Stimulated activated naive CD8-positive, alpha-beta T cell treated with anti-CD3 and anti-CD28 coated beads, Interleukin-15, amount 100 ng/mL, for 72 hours (primary cell): Measurements from ENCODE around the gene CDH4.

ENCODE experiments used
- ATAC-seq: fragments of 150-1000 bp; cut with Tn5 transposase; 2 replicates; pipeline ENCODE4 v1.10.0; 2021; ENCODE audit warnings: mild to moderate bottlenecking, moderate library complexity
- DNase-seq, 2 donors: peaks; one replicate each; pipeline ENCODE4 v3.0.0; 2021 to 2022
- H3K27ac Mint-ChIP-seq, 2 donors: one replicate each; pipeline ENCODE4 v1.8.0; 2022; ENCODE audit warnings: mild to moderate bottlenecking in 2 of 2, mixed read lengths in 2 of 2, moderate library complexity in 2 of 2
- H3K27me3 Mint-ChIP-seq: one replicate; pipeline ENCODE4 v1.8.0; 2022; ENCODE audit warnings: mixed read lengths
- H3K4me1 Mint-ChIP-seq: one replicate; pipeline ENCODE4 v1.8.0; 2022; ENCODE audit warnings: mild to moderate bottlenecking, mixed read lengths
- H3K4me3 Mint-ChIP-seq, 2 donors: one replicate each; pipeline ENCODE4 v1.8.0; 2022; ENCODE audit warnings: mild to moderate bottlenecking in 2 of 2, mixed read lengths in 2 of 2, moderate library complexity in 1 of 2
- H3K9me3 Mint-ChIP-seq, 2 donors: one replicate each; pipeline ENCODE4 v1.8.0; 2022; ENCODE audit warnings: mixed read lengths in 2 of 2

CDH4 gene

GRCh38 chr20:61957961-61958715, 706.1 kb downstream of the CDH4 start:
- H3K9me3 Mint-ChIP-seq: no peaks in the 10 kb centered on the region
- no peak overlapping the region for H3K27ac Mint-ChIP-seq
- no peak overlapping the region for H3K4me3 Mint-ChIP-seq
- ATAC-seq (no peak), DNase-seq (no peak)
- no peaks in the 10 kb centered on the region for H3K4me1 Mint-ChIP-seq
- peaks cover 42% of the 10 kb centered on the region for H3K27me3 Mint-ChIP-seq

GRCh38 chr20:61958773-61959700, 707.0 kb downstream of the CDH4 start:
- ATAC-seq (no peak), DNase-seq (no peak)
- Mint-ChIP-seq H3K4me1 (no peaks in the 10 kb centered on the region), H3K4me3 (no peak overlapping the region), H3K27me3 (peaks cover 47% of the 10 kb centered on the region), H3K27ac (no peak overlapping the region), H3K9me3 (no peaks in the 10 kb centered on the region)

GRCh38 chr20:61960836-61961235, 708.8 kb downstream of the CDH4 start:
- H3K9me3 Mint-ChIP-seq: no peaks in the 10 kb centered on the region
- H3K4me3 Mint-ChIP-seq: no peak overlapping the region
- no peak for DNase-seq
- no peak for ATAC-seq
- H3K27ac Mint-ChIP-seq: no peak overlapping the region
- H3K4me1 Mint-ChIP-seq: no peaks in the 10 kb centered on the region
- H3K27me3 Mint-ChIP-seq: peaks cover 46% of the 10 kb centered on the region

DNA sequence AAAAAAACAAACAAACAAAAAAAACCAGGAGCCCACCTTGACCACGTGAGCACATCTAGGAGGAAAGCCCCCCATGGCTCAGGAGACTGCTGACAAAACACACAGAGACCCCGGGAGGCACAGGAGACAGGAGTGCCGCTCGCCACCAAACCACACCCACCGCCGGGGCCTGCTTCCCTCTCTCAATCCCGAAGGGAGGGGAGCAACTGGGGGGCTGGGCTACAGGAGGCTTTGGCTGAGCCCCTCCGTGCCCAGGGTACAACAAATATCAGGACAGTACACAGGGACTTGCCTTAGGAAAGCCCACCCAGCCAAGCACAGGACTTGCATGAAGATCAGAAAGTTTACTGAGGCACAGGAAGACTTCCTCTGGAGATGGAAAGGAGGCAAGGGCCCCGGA, 711.1 kb downstream of the CDH4 start:
- no peak overlapping the region for H3K4me3 Mint-ChIP-seq
- ATAC-seq (no peak), DNase-seq (no peak)
- no peak overlapping the region for H3K27ac Mint-ChIP-seq
- H3K4me1 Mint-ChIP-seq: peaks cover 6% of the 10 kb centered on the region
- peaks cover 60% of the 10 kb centered on the region for H3K27me3 Mint-ChIP-seq
- H3K9me3 Mint-ChIP-seq: no peaks in the 10 kb centered on the region

DNA sequence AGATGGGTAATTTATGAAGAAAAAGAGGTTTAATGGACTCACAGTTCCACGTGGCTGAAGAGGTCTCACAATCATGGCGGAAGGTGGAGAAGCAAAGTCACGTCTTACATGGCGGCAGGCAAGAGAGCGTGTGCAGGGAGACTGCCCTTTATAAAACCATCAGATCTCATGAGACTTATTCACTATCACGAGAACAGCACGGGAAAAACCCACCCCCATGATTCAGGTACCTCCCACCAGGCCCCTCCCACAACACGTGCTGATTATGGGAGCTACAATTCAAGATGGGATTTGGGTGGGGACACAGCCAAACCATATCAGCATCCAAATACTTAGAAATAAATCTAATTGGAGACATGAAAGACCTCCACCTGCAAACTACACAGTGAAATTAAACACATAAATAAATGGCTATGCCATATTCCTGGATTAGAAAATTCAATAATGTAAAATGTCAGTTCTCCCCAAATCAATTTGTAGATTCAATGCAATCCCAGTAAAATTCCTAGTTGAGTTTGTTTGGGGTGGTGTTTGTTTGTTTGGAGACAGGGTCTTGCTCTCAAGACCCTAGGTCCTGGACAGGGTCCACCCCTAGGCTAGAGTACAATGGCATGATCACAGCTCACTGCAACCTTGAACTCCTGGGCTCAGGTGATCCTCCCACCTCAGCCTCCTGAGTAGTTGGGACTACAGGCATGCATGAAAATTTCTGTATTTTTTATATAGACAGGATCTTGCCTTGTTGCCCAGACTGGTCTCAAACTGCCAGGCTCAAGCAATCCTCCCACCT, 712.0 kb downstream of the CDH4 start:
- no peak for ATAC-seq
- peaks cover 6% of the 10 kb centered on the region for H3K4me1 Mint-ChIP-seq
- no peak overlapping the region for H3K27ac Mint-ChIP-seq
- no peak overlapping the region for H3K4me3 Mint-ChIP-seq
- H3K9me3 Mint-ChIP-seq: no peaks in the 10 kb centered on the region
- peaks cover 65% of the 10 kb centered on the region for H3K27me3 Mint-ChIP-seq
- no peak for DNase-seq

DNA sequence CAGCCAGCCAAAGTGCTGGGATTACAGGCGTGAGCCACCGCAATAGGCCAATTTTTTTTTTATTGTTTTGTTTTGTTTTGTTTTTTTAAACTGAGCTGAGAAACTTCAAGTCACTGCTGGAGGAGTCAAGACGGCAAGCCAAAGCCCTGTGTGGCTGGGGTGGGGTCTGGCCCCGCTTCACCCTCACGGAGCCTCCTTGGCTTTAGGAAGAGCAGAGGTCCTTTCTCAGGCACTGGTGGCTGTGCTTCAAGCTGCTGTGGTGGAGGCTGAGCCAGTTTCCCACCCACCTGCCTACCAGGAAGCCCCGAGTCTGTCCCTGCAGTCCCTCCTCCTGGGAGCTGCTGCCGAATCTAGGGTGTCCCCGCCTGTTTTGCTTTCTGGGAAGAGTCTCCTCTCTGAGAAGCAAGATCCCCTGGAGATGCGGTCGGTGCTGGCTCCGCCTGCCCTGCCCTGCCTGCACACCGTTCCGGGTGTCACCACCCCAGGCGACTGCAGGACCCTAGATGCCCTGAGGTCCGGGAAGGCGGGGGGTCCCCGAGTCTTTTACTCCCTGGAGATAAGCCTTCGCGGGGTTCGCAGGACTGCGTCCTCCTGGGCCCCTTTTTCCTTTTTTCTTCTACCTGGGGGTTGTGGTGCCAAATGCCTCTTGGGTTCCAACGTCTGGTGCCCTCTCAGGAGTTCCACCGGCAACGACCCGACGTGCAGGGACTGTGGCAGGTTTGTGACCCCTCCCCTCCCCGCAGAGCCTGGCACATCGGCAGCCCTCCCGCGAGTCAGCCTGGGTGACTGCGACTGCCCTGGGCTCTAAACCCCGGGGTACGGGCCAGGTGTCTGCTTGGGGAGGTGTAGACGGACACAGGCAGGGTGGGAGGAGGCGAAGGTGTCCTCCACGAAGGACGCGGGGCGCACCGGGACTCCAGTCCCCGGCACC, 712.9 kb downstream of the CDH4 start:
- Mint-ChIP-seq H3K4me1 (peaks cover 6% of the 10 kb centered on the region), H3K4me3 (no peak overlapping the region), H3K27me3 (peaks cover 65% of the 10 kb centered on the region), H3K9me3 (no peaks in the 10 kb centered on the region), H3K27ac (no peak overlapping the region)
- DNase-seq (no peak), ATAC-seq (no peak)

DNA sequence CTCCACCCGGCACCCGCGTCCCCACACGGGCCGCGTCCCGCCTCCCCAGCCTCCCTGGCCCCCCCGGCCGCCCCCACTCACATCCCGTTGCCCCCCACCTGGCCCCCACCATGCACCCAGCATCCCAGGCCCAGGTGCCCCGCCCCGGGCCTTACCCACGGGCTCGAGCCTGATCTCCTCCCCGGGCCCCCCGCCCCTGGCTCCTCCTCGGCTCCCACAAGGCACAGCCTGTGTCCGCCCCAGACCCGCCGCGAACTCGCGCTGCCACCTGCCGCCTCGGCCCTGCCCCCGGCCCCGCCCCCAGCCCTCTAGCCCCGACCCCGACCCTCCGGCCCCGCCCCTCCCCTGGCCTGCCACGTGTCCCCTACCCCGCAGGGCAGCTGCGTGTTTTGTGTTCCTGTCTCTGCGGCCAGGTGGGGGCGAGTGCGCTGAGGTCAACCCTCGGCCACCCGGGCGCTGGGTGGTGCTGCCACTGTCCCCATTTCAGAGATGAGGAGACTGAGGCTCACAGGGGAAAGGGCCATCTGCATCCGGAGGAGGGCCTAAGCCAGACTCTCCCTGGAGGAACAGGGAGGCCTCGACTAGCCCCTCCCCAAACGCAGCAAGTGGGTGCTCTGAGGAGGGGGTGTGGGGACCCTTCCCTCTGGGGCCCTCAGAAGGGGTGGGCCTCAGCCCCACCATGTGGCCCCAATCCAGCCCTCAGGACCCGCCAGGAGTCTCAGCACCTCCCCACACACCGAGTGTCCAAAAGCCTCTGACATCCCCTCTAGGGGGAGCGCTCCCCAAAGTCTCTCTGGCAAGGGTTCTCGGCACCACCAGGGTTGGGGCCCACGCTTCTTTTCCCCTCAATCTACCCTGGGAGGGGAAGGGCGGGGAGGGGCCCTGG, 713.8 kb downstream of the CDH4 start:
- no peak for DNase-seq
- Mint-ChIP-seq H3K4me1 (peaks cover 6% of the 10 kb centered on the region), H3K27ac (no peak overlapping the region), H3K27me3 (peaks cover 65% of the 10 kb centered on the region), H3K4me3 (peak overlapping the region in 1 of 2 donors; percentile 10), H3K9me3 (no peaks in the 10 kb centered on the region)
- ATAC-seq: peak; percentile 40

GRCh38 chr20:61966492-61967244, 714.6 kb downstream of the CDH4 start:
- peak; percentile 29 for ATAC-seq
- Mint-ChIP-seq H3K4me3 (peak overlapping the region in 1 of 2 donors; percentile 10), H3K27ac (no peak overlapping the region), H3K4me1 (peaks cover 6% of the 10 kb centered on the region), H3K27me3 (peaks cover 65% of the 10 kb centered on the region), H3K9me3 (no peaks in the 10 kb centered on the region)
- DNase-seq: no peak

DNA sequence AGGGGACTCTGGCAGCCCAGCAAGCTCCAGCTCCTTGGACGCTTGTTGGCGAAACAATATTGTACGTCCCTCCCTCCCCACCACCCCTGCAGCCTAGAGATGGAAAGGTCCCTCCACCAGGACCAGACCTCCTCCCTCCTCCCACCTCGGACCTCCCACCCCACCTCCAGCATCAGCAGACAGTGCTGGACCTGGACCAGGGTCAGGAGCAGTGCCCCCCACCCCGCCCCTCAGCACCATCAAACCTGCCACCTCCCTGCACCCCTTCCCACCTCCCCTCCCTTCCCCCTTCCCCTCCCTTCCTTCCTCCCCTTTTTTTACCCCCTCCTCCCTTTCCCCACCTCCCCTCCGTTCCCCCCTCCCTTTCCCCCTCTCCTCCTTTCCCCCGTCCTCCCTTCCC, 715.2 kb downstream of the CDH4 start:
- peaks cover 58% of the 10 kb centered on the region for H3K27me3 Mint-ChIP-seq
- no peaks in the 10 kb centered on the region for H3K9me3 Mint-ChIP-seq
- H3K4me3 Mint-ChIP-seq: no peak overlapping the region
- ATAC-seq: no peak
- DNase-seq: no peak
- H3K4me1 Mint-ChIP-seq: peaks cover 6% of the 10 kb centered on the region
- no peak overlapping the region for H3K27ac Mint-ChIP-seq

DNA sequence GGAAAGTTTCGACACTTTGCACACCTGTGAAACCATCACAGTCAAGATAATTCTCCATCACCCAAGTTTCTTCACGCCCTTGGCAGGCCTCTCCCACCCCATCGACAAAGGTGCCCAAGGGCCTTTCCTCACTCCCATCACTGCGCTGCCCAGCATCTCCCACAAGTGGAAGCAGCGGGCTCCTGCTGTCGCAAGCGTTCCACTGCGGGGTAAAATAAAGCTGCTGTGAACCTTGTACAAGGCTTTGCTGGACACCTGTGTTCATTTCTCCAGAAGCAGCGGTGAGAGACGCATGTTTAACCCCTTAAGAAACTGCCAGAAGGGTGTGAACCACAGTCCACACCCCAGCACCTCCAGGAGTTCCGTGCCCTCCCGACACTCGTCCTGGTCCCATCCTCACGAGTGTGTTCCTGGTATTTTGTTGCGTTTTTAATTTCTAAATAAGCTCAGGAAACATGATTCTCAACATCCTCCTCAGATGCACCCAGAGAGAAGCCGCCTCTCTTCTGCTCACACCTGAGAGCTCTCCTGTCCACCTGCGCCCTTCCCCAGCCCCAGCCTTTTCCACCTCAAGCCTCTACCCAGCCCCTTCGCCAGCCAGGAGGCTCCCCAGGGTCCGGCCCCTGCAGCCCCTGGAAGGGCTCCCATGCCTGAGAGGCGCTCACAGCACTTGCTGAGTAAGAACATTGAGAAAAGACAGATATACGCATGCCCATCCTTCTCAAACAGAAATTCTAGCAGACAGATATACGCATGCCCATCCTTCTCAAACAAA, 716.2 kb downstream of the CDH4 start:
- ATAC-seq (no peak), DNase-seq (no peak)
- Mint-ChIP-seq H3K4me1 (peaks cover 6% of the 10 kb centered on the region), H3K4me3 (no peak overlapping the region), H3K27me3 (peaks cover 49% of the 10 kb centered on the region), H3K27ac (peak overlapping the region in 1 of 2 donors; percentile 9), H3K9me3 (no peaks in the 10 kb centered on the region)

DNA sequence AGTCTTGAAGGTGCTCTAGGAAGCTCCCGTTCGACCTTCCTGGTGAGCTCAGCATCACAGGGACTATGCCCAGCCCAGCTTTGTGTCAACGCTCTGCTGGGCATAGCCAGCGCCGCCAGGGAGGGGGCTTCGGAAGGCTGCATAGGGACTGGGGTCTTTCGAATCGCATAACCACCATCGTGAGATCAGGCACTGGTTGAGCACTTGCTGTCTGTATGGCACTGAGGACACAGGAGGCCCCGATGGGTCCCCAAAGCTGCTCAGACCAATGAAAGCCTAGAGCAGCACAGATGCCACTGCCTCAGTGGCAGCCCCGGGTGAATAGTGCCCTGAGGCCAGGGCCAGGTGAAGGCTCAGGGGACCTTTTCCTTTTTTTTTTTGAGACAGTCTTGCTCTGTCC, 716.9 kb downstream of the CDH4 start:
- H3K4me1 Mint-ChIP-seq: peaks cover 6% of the 10 kb centered on the region
- ATAC-seq: no peak
- H3K27me3 Mint-ChIP-seq: peaks cover 42% of the 10 kb centered on the region
- no peak for DNase-seq
- H3K9me3 Mint-ChIP-seq: no peaks in the 10 kb centered on the region
- H3K4me3 Mint-ChIP-seq: no peak overlapping the region
- H3K27ac Mint-ChIP-seq: no peak overlapping the region

DNA sequence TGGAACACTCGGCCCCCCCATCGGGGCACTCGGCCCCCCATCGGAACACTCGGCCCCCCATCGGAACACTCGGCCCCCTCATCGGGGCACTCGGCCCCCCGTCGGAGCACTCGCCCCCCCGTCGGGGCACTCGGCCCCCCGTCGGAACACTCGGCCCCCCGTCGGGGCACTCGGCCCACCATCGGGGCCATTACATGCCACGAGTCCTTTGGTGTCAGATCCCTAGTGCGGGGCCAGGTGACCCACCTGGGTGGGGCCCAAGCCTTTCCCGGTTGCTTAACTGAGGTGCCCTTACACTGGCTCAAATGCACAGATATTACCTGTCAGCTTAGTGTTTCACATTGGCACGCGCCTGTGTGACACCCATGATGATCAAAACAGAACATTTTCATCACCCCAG, 717.7 kb downstream of the CDH4 start:
- Mint-ChIP-seq H3K4me3 (no peak overlapping the region), H3K27ac (no peak overlapping the region), H3K27me3 (peaks cover 33% of the 10 kb centered on the region), H3K4me1 (peaks cover 6% of the 10 kb centered on the region), H3K9me3 (no peaks in the 10 kb centered on the region)
- ATAC-seq: no peak
- DNase-seq: no peak

- Mint-ChIP-seq H3K4me1 (peaks cover 6% of the 10 kb centered on the region), H3K4me3 (no peak overlapping the region), H3K27ac (no peak overlapping the region), H3K27me3 (peaks cover 28% of the 10 kb centered on the region), H3K9me3 (no peaks in the 10 kb centered on the region)
- ATAC-seq (no peak), DNase-seq (no peak)
Observed at GRCh38 chr20:61970357-61970756, 718.3 kb downstream of the CDH4 start.
